Neural progenitor cell (in vitro differentiated cells): ENCODE data around the gene CTSD.

ENCODE experiments used
- CTCF ChIP-seq: fragments of 200-600 bp; sonication (generic); IDR thresholded peaks from 2 replicates; pipeline ENCODE4 v1.5.1; 2017; ENCODE audit warnings: antibody characterized with exemption, mild to moderate bottlenecking
- EZH2phosphoT487 ChIP-seq: fragments of 200-600 bp; sonication (generic); IDR thresholded peaks from 2 replicates; pipeline ENCODE4 v1.6.1; 2017; ENCODE audit warnings: antibody characterized with exemption

- no peak for TF ChIP-seq CTCF
- TF ChIP-seq EZH2phosphoT487 = no peak
Measured at GRCh38 chr11:1791912-1792311, 28.2 kb upstream of the CTSD start.
